Stimulated activated CD8-positive, alpha-beta memory T cell treated with anti-CD3 and anti-CD28 coated beads, Interleukin-7, amount 100 ng/mL, for 4 hours (primary cell): ENCODE measurements around the gene PODXL.
"Not testable (repeated sequence)": the region's sequence is repeated elsewhere in the genome, so short reads cannot be mapped to it uniquely, and the experiment has no call there.

Source experiments
- DNase-seq, 2 donors: peaks; one replicate each; pipeline ENCODE4 v3.0.0-alpha.2; 2020; ENCODE audit warnings: low read depth in 2 of 2

The PODXL gene

DNA sequence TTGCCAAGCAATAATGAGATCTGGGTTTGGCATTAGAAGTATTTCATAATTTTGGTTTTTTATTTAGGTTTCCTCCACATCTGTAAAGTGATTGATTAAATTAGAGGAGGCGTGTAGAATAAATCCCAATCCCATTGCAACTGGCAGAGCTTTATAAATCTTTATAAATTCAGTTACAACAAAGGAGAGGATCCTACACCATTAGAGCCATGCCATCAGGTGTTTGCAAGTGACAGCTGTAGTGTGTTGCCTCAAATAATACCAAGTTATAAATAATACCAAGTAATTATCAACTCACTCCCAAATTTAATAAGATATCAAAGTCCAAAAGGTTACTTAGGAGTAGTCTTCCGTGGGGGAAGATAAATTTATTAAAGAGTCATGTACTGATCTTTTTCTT lies 62.2 kb downstream of the PODXL start:
- DNase-seq = no peak

DNA sequence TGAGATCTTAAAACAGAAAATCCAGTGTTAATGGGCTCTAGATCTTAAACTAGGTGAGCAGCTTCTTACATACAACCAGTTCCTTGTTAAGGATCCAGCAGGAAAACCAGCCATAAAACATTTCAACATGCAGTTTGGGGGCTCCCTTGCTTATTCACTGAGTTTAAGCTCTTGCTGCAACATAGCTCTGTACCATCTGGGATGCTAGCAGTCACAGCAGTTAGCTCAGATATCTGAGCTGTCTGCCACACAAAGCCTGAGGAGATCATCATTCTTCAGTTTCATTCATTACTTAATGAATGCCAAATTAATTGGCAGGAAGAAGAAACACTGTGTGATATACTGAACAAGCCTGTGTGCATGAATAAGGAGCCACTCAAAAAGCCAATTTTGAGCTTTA lies 62.8 kb downstream of the PODXL start:
- DNase-seq = no peak

DNA sequence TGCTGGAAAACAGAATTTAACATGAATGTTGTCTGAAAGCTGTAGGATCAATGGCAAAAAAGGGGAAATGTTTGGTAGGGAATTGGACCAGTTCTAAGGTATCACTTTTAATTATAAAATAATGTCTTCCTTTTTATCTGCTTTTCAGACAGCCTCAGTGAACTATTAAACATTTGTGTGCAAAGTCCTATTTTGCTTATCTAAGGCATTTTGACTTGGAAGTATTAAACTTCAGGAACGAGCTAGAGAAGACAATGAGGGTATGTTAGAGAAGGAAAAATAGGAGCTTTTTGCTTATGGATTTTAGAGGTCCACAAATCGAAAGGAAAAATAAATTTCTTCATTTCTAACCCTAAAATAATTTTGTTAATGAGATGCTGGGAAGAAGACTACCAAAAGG lies 63.3 kb downstream of the PODXL start:
- no peak for DNase-seq

DNA sequence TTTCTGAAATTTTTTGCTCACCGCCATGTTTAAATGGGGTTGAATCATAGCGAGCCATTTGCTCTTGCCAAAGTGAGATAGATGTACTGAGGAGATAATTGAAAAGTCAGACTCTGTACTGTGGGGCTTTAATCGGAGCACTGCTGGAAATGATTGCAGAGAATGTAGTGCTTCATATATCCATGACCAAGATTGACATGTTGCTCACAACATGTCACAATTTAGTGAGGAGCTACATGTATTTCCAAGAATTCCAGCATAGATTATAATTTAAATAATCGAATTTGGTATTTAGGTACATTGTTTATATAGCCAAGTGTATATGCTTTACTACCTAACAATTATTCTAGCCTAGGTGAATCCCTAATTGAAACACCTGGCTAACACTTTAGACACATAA lies 66.5 kb downstream of the PODXL start:
- no peak for DNase-seq

DNA sequence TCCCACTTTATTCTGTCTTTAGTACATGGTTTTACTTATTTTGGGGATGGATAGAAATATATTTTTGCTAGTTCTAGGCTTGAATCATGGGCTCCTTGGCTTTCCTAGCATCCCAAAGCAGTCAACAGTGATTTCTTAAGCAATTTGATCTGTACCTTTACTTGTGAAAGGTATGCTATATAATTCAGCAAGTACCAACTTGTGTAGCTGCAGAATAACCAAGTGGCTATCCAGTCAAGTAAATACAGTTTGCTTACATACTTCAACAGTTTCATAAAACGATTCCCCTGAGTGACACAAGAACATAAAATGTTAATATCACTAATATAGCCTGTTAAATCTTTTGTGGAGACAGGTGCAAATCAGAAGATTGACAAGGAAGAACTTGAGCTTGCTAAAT lies 67.2 kb downstream of the PODXL start:
- no peak for DNase-seq

DNA sequence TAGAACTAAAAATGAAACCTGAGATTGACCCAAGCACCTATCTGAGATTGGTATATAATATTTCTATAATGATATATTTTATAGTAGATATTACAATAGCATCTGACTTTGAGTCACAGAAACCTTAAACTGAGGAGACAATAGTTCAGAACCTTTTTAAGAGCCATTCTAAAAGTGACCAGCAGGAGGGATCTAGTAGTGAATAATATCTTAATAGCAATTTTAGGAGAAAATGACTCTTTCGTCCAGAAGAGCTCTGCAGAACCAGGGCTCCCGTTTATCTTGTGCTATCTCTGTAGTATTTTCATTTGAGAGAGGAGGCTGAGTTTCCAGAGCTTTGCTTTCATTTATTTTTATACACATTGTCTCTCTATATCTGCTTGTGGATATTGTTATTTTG lies 68.1 kb downstream of the PODXL start:
- no peak for DNase-seq

DNA sequence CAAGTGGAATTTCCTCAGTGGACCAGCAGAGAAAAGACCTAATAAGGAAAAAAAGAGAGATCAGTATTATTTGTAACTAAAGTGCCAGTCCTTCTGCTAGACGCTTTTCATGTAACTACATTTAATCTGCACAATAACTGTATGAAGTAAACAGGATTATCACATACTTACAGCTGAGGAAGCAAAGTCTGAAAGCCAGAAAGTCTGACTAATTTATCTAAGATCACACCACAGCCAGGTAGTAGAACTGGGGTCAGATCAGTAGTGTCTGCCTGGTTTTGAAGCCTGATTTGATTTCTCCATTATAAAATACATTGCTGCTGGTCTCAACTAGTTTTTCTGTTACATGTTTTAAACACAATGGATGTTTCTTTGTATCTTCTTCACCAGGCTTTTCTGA lies 69.2 kb downstream of the PODXL start:
- DNase-seq = no peak

DNA sequence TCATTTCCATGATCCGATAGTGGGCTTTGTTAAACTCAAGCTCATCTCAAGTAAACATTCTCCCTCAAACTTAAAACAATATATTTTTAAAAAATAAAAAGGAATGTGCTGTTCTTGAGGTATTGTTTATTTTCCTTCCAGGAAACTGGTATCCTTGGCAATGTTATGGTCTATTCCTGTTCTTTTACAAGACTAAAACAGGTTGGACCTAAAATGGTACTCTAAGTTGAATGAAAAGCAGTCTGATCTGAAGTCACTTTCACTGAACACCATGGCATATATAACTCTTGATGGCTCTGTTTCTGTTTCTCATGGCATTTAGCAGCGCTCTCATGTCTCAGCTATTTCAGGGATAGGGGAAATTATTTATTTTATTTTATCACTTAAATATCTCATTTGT lies 70.1 kb downstream of the PODXL start:
- DNase-seq = no peak

DNA sequence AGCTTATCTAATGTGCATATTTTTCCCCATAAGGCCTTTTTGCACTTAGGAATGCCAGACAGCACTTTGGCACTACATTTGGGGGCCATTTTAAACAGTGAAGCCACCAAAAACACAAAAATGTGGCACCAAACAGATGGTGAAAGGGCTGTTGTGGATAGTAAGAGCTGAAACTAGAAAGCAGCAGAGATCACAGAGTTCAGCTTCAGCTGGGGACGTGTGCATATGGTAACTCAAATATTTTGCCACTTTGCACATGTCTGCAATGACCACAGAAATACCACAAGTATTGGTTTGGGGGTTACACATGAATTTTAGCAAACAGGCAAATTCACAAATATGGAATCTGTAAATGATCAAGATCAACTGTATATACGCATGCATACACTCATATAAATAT lies 72.8 kb downstream of the PODXL start:
- no peak for DNase-seq

DNA sequence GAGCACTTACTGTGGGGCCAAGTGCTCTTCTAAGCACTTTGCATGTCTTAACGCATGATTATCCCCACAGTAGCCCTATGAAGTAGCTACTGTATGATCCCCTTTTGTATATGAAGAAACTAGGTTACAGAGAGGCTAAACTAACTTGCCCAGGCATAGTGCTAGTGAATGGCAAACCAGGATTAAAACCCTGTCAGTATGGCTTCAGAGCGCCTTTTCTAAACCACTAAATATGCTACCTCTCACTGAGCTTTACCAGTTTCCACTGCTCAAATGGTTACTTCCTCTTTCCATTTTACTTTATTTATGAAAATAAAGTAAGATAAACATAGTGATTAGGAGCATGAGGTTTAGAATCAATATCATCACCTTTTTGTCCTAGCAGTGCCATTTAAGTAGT lies 73.6 kb downstream of the PODXL start:
- no peak for DNase-seq

DNA sequence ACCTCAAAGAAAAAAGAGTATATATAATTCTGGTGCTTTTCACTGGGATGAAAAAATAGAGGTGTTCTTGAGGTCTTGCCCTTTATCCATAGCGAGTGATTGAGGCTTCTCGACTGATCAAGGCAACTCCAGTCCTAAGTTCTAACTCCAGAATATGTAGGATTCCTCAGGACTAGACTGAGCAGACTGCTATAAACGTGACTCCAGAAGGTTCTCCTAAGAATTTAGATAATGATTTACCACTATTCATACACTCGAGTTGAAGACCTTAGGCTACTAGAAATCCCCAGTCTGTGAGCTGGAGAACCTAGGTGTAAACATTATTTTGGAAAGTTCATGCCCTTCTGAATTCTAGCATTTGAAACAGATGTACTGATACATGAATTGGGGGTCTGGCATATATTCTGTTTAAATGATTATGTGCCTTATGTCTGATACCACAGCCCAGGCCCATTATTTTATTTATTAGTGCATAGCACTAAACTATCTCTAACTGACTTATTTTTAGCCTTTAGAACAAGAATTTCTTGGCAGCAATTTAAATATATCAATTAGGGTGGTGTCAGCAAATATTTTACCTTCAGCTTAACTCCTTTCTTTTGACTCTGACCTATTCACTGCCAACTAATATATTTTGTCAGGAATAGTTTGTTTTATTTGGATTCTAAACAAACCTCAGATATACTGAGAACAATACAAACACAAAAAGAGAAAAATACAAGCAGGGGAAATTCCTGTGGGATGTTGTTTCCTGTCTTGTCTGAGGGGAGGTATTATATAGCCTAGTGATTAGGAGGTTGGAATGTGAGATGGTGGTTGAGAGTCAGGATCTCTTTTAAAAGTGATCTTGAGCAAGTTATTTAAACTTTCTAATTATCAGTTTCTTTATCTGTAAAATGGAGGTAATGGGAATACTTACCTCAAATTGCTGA lies 75.8 kb downstream of the PODXL start:
- DNase-seq = no peak

DNA sequence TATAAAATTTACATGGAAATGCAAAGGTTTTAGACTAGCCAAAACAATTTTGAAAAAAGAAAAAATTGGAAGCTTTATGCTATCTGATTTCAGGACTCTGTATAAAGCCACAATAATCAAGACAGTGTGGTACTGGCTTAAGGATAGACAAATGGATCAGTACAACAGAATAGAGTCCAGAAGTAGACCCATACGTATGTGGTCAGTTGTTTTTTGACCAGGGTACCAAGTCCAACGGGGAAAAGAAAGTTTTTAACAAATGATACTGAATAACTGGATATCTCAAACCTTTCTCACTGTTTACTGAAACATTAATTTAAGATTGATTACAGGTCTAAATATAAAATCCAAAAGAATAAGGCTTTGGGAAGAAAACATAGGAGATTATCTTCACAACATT lies 79.7 kb downstream of the PODXL start:
- DNase-seq = no peak

DNA sequence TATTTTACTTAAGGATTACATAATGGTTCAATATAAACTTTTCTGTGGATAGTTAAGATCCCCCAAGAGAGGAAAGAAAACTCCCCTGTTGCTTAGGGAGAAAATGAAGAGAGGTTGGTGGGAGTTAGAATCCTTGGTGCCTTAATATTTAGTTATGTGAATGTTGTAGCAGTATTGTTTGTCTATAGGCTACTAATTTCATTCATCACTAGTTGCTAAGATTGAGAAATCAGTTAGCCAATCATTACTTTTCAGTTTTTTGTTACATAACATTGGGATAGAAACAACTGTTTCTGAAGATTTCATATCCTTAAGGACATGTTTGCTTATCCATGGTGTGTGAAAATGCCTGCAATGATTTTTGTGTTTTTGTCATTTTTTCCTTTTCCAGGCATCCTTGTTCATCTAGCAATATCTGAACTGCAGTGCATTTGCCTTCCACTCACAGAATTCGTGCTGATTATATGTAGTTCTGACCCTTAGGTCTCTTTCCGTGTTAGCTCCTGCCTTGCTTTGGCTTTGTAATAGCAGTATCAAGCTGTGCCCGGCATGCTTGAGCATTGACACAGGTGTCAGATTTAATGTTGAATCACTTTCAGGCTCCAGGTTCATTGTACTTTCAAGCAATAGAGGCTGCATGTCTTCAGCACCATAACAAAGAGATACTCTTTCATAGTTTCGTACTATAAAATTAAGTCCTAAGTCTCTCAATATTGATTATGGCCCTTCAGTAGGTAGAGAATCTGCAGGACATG lies 85.0 kb downstream of the PODXL start:
- no peak for DNase-seq

DNA sequence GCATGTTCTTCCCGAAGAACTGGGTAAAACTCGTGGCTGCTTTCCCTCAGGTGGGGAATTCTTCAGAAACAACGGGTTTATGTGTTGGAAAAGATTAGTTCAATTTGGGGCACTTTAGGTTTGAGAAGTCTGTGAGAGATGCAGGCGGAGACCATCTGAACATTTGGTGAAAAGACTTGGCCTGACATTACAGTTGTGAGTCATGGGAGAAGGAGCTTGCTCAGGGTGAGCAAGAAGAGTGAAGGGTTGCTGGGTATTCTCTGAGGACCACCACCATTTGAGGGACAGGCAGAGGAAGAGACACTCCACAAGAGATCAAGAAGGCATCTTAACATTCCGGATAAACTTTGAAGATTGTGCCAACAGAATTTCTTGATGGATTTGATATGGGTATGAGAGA lies 88.6 kb downstream of the PODXL start:
- DNase-seq = no peak

DNA sequence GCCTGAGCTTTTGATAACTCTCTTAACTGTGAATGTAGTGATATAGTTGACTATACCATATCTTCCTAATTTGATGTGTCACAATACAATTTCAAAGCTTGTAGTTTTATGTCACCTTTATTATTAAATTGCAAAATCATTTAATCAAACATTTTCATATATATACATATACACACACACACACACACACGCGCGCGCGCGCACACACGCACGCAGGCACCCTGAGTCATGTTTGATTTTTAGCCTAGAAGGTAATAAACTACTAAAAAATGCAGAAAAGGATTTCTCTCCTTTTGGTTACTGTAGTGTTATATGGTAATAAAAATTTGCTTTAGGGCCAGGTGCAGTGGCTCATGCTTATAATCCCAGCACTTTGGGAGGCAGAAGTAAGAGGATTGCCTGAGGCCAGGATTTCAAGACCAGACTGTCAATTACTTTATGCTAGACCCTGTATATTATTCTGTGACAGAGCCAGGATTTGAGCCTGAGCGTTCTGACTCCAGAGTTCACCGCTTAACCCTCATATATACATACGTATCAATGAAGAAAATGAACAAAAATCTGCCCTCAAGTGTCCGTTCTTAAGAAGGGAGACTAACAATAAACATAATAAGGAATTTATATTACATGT lies 89.6 kb downstream of the PODXL start:
- no peak for DNase-seq

DNA sequence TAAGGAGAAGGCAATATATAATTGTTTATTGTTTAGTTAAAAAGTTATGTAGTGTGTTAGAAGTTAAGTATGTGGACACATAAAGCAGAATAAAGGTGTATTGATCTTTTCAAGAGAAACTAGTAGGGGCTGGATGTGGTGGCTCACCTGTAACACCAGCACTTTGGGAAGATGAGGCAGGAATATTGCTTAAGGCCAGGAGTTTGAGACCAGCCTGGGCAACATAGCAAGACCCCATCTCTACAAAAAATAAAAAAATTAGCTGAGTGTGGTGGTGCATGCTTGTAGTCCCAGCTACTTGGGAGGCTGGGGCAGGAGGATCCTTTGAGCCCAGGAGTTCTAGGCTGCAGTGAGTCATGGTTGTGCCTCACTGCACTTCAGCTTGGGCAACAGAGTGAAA lies 93.7 kb downstream of the PODXL start:
- not testable (repeated sequence) for DNase-seq

DNA sequence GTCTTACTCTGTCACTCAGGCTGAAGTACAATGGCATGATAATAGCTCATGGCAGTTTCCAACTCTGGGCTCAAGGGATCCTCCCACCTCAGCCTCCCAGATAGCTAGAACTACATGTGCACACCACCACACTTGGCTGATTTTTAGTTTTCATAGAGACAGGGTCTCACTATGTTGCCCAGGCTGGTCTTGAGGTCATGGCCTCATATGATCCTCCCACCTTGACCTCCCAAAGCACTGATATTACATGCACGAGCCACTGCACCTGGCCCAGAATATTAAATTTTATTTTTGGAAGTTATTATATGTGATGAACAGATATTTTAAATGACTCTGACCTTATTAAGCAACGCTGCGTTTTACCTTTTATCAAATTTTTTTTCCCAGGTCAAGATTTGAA lies 94.4 kb downstream of the PODXL start:
- no peak for DNase-seq

DNA sequence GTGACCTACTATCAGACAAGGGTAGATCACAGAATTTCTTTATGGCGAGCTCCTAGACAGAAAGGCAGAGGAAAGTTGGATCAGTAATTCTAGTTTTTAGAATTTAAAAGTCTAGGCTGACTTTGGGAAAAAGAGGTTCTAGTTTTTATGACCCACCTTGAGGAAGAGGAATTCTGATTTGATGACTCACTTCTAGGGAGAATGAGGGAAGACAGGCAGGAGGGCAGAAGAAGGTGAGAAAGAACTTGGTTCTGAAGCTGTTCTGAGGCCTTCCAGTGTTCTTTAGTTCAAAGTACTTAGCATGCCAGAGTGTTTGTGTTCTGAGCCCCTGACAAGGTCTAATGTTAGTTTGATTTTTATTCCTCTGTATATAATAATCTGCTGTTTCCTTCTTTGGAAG lies 97.2 kb downstream of the PODXL start:
- DNase-seq = no peak

DNA sequence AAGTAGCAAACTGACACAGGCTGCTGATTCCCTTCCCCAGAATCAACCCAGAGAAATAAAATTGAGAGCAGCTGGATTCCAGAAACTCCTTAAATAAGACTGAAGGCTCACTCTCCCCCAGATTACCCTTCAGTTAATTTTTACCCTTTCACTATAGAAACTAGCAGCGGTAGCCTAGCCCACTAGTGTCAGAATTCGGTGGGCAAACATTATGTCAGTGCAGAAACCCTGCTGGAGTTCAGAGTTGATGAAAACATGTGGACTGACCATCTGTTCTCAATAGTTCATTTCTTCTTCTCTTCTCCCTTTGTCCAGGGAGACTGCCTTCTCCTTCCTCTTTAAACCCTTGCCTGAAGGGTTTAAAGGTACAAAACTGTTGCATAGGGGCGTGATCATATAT lies 100.1 kb downstream of the PODXL start:
- no peak for DNase-seq

DNA sequence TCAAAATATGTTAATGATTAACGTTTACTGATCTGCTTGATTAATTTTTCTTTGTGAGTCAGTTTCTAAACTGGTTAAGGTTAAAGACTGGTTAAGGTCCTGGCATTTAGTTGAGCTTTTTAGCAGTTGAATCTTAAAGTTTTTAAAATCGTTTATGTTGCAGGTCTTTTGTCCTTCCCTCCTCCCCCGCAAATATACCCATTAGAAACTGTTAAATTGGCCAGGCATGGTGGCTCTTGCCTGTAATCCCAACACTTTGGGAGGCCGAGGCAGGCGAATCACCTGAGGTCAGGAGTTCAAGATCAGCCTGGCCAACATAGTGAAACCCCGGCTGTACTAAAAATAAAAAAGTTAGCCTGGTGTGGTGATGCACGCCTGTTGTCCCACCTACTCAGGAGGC lies 100.9 kb downstream of the PODXL start:
- no peak for DNase-seq

DNA sequence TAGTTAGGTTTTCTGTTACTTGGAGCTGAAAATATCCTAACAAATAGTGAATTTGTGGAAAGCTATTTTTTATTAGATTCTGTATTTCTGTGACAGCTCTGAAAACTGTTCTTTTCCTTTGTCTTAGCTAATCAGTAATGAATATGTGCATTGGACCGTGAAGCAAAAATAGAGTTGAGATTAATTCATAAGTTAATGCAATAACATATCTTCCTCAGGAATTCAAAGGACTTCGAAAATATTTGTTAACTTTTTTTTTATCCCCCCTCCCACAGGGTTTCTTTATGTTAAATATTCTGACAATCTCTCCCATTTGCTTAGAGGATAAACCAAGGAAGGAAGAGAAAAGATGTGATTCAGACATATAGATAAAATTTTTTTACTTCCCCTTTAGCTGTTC lies 101.4 kb downstream of the PODXL start:
- no peak for DNase-seq

DNA sequence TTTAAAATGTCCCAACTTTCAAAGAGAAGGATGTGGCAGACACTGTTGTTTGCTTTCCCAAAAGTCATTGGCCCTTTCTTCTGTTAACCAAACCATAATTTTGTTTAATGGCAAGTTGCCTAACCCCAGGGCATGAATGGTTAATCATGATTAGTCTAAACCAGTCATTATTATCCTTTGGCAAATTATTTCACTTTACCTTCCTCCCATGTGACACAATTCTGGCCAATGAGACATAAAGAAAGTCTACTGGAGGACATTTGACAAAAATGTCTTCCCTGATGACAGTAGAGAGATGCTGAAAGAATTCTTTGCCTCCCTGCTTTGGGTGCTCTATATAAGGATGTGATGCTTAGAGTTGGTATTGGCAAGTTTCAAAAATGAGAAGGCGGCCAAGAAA lies 101.9 kb downstream of the PODXL start:
- DNase-seq = no peak
